Liver (tissue), 9 donors: ENCODE results near the gene AVL9. TPM values are rescaled to one million over a fixed set of nuclear protein-coding genes. Genes with fewer than 3 reads are reported as not detected.

ENCODE experiments used
- DNase-seq: peaks from one replicate; pipeline ENCODE4 v3.0.0-alpha.2; 2017; ENCODE audit warnings: low spot score
- H3K27ac ChIP-seq, 2 donors: one replicate each; pipeline ENCODE4 v1.7.0; 2013; ENCODE audit warnings: inconsistent platforms in 2 of 2, low read length in 2 of 2, control low read depth in 1 of 2, low read depth in 1 of 2, mild to moderate bottlenecking in 1 of 2
- H3K27me3 ChIP-seq, 4 donors: one replicate each; pipeline versions ENCODE4 v1.6.1 to v1.7.0; 2013; ENCODE audit warnings: low read length in 3 of 4, inconsistent platforms in 1 of 4, mild to moderate bottlenecking in 1 of 4, moderate library complexity in 1 of 4; ENCODE audit not compliant: control insufficient read depth in 4 of 4, insufficient read depth in 4 of 4
- H3K36me3 ChIP-seq, 4 donors: one replicate each; pipeline versions ENCODE4 v1.6.1 to v1.7.0; 2013; ENCODE audit warnings: low read length in 3 of 4, mild to moderate bottlenecking in 3 of 4, low read depth in 1 of 4, moderate library complexity in 1 of 4; ENCODE audit not compliant: control insufficient read depth in 4 of 4, insufficient read depth in 3 of 4
- H3K4me1 ChIP-seq, 4 donors: one replicate each; pipeline versions ENCODE4 v1.6.1 to v1.7.0; 2013; ENCODE audit warnings: low read length in 3 of 4, mild to moderate bottlenecking in 3 of 4, moderate library complexity in 1 of 4; ENCODE audit not compliant: control insufficient read depth in 4 of 4, insufficient read depth in 4 of 4
- H3K4me3 ChIP-seq, 3 donors: one replicate each; pipeline versions ENCODE4 v1.6.1 to v1.7.0; 2013; ENCODE audit warnings: low read length in 3 of 3, control low read depth in 1 of 3, low read depth in 1 of 3, mild to moderate bottlenecking in 1 of 3
- H3K9ac ChIP-seq, 2 donors: one replicate each; pipeline ENCODE4 v1.7.0; 2013; ENCODE audit warnings: low read length in 2 of 2, mild to moderate bottlenecking in 2 of 2, moderate library complexity in 2 of 2, control low read depth in 1 of 2, low read depth in 1 of 2
- H3K9me3 ChIP-seq, 4 donors: one replicate each; pipeline versions ENCODE4 v1.6.1 to v1.7.0; 2013; ENCODE audit warnings: low read length in 3 of 4; ENCODE audit not compliant: control insufficient read depth in 4 of 4
- ATF3 ChIP-seq: IDR thresholded peaks from 2 replicates; pipeline ENCODE4 v1.6.1; 2016; ENCODE audit warnings: antibody characterized with exemption
- CTCF ChIP-seq: fragments of 150-350 bp; IDR thresholded peaks from 2 replicates; pipeline ENCODE4 v1.5.1; 2017; ENCODE audit warnings: improper control_type of control experiment, low read depth, low read length; ENCODE audit not compliant: missing input control
- EGR1 ChIP-seq, 2 donors: IDR thresholded peaks; 2 replicates each; pipeline ENCODE4 v1.6.1; 2016 to 2018; ENCODE audit warnings: antibody characterized with exemption in 2 of 2, low read depth in 2 of 2
- FOXA2 ChIP-seq: IDR thresholded peaks from 2 replicates; pipeline ENCODE4 v1.6.1; 2016; ENCODE audit warnings: antibody characterized with exemption
- HNF4A ChIP-seq, 2 donors: conservative IDR thresholded peaks; 2 replicates each; pipeline ENCODE4 v1.6.1; 2016; ENCODE audit warnings: antibody characterized with exemption in 2 of 2, mild to moderate bottlenecking in 2 of 2
- HNF4G ChIP-seq: IDR thresholded peaks from 2 replicates; pipeline ENCODE4 v1.6.1; 2016; ENCODE audit warnings: antibody characterized with exemption
- JUND ChIP-seq, 2 donors: IDR thresholded peaks; 2 replicates each; pipeline ENCODE4 v1.6.1; 2016; ENCODE audit warnings: antibody characterized with exemption in 2 of 2
- MAX ChIP-seq: IDR thresholded peaks from 2 replicates; pipeline ENCODE4 v1.6.1; 2016; ENCODE audit warnings: antibody characterized with exemption
- NR2F2 ChIP-seq: IDR thresholded peaks from 2 replicates; pipeline ENCODE4 v1.6.1; 2016; ENCODE audit warnings: antibody characterized with exemption
- RAD21 ChIP-seq, 2 donors: IDR thresholded peaks; 2 replicates each; pipeline ENCODE4 v1.6.1; 2016; ENCODE audit warnings: antibody characterized with exemption in 2 of 2, mild to moderate bottlenecking in 2 of 2
- REST ChIP-seq: IDR thresholded peaks from 2 replicates; pipeline ENCODE4 v1.6.1; 2016; ENCODE audit warnings: antibody characterized with exemption, mild to moderate bottlenecking
- TAF1 ChIP-seq: conservative IDR thresholded peaks from 2 replicates; pipeline ENCODE4 v1.6.1; 2016; ENCODE audit warnings: antibody characterized with exemption, mild to moderate bottlenecking
- YY1 ChIP-seq: IDR thresholded peaks from 2 replicates; pipeline ENCODE4 v1.6.1; 2016; ENCODE audit warnings: antibody characterized with exemption, mild to moderate bottlenecking
- ZBTB33 ChIP-seq: IDR thresholded peaks from 2 replicates; pipeline ENCODE4 v1.6.1; 2016; ENCODE audit warnings: antibody characterized with exemption
- WGBS: extraction: QIAGEN DNeasy Blood & Tissue Kit; methylation state at CpG from one replicate; pipeline ENCODE4 v1.1.7; 2013; 5-methylcytosine and 5-hydroxymethylcytosine counted together
- polyA plus RNA-seq, 2 donors: library from polyadenylated mRNA; stranded (reverse) in 1 of 2; unstranded in 1 of 2; fragments of 200-250 nt in 1 of 2; fragments of >200 nt in 1 of 2; fragmentation: Nextera tagmentation in 1 of 2; extraction: Ambion mirVana in 1 of 2; gene quantifications; one replicate each; pipeline versions ENCODE4 v1.2.1 to v1.2.3, GENCODE V29; 2013 to 2015
- total RNA-seq, 2 donors: library from RNA; depleted of rRNA; stranded (reverse); fragments of >200 nt; gene quantifications; one replicate each; pipeline ENCODE4 v1.2.3, GENCODE V29; 2014
- donor health status: healthy.
- donor health status: healthy.
- donor health status: healthy.
- donor health status: healthy.
- donor health status: healthy.

Gene AVL9
- total and polyA plus RNA-seq, 4 donors: 5.5 to 18.5 (median 11.6) TPM

DNA sequence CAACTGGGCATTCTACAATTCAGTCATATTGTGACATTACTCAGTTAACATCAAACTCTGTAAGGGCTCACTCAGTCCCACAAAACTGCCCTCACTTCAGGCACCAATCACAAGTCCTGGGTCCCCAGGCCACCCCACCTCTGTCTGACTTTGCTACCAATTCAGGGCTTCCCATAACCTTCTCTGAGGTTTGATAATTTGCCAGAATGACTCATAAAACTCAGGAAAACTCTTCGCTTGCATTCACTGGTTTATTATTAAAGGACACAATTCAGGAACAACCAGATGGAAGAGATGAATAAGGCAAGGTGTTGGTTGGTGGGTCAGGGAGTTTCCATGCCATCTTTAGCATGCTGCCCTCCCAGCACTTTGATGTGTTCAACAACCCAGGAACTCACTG lies 41.3 kb downstream of the AVL9 start:
- no peak overlapping the region for H3K4me3 ChIP-seq
- no peak overlapping the region for H3K27ac ChIP-seq
- TF ChIP-seq REST (no peak), CTCF (no peak), YY1 (no peak)
- no peaks in the 10 kb centered on the region for H3K9me3 ChIP-seq
- 39% methylated on average over 1 of the region's 1 CpG for WGBS
- no peaks in the 10 kb centered on the region for H3K27me3 ChIP-seq
- no peak for DNase-seq
- H3K4me1 ChIP-seq: no peaks in the 10 kb centered on the region
- peaks cover 0 to 2% (median 0%) of the 10 kb centered on the region in 4 donors for H3K36me3 ChIP-seq
- H3K9ac ChIP-seq: no peak overlapping the region

- 88% methylated on average over 4 of the region's 4 CpGs for WGBS
- H3K27me3 ChIP-seq: no peaks in the 10 kb centered on the region
- H3K4me1 ChIP-seq: no peaks in the 10 kb centered on the region
- no peaks in the 10 kb centered on the region for H3K9me3 ChIP-seq
- no peak overlapping the region for H3K4me3 ChIP-seq
- no peak overlapping the region for H3K27ac ChIP-seq
- TF ChIP-seq EGR1 (IDR thresholded peaks at IDR 0.05; ENCODE audit: low read depth in 2 of 2): no peak
- peaks cover 0 to 2% (median 0%) of the 10 kb centered on the region in 4 donors for H3K36me3 ChIP-seq
- H3K9ac ChIP-seq: no peak overlapping the region
- no peak for DNase-seq
Observed at GRCh38 chr7:32537760-32538159, 42.5 kb downstream of the AVL9 start.

DNA sequence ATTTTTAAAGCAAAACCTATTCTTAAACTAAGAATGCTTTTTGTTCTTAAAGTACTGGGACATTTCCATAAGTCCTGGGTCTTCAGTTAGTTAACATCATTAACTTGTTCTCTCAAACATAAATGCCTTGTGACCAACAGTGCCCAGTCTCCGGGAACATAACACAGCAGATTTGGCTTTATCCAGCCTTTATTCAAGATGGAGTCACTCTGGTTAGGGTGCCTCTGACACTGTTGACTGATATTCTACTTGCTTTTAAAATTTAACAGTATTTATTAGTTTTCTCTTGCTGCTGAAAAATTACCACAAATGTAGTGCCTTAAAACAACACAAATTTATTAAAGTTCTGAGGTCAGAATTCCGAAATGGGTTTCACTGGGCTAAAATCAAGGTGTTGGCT lies 44.1 kb downstream of the AVL9 start:
- Histone ChIP-seq H3K9ac (no peak overlapping the region), H3K4me1 (peaks cover 0 to 3% (median 0%) of the 10 kb centered on the region in 4 donors), H3K4me3 (no peak overlapping the region), H3K9me3 (no peaks in the 10 kb centered on the region), H3K27me3 (no peaks in the 10 kb centered on the region), H3K36me3 (peaks cover 0 to 6% (median 4%) of the 10 kb centered on the region in 4 donors), H3K27ac (no peak overlapping the region)
- 98% methylated on average over 2 of the region's 2 CpGs for WGBS
- no peak for DNase-seq
- TF ChIP-seq HNF4A (conservative IDR thresholded peaks at IDR 0.05) (no peak), ZBTB33 (no peak), NR2F2 (no peak), RAD21 (IDR thresholded peaks at IDR 0.05) (no peak), EGR1 (IDR thresholded peaks at IDR 0.05; ENCODE audit: low read depth in 2 of 2) (no peak), HNF4G (no peak), JUND (IDR thresholded peaks at IDR 0.05) (no peak), REST (no peak), CTCF (no peak), MAX (no peak), ATF3 (no peak), TAF1 (no peak), FOXA2 (no peak)
